AG08395 (cell line): Measurements from ENCODE around the gene CKS1B.

Source experiments
- DNase-seq: peaks from one replicate; pipeline ENCODE4 v3.0.0; 2012; ENCODE audit warnings: mixed read lengths, low spot score

The CKS1B gene

DNA sequence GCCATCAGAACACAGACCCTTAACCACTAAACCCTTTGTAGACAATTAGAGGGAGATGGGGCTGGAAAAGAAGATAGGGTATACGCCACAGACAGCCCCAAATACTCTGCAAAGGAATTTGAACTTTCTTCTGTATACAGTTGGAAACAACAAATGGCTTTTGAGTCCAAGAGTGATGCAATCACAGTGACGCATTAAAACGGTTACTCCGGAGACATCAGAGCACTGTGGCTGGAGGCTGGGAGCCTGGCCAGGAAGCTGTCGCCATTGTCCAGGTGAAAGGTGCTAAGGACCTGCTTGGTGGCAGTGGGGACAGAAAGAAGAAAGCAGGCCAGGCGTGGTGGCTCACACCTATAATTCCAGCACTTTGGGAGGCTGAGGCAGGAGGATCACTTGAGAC lies 12.8 kb downstream of the CKS1B start:
- no peak for DNase-seq

DNA sequence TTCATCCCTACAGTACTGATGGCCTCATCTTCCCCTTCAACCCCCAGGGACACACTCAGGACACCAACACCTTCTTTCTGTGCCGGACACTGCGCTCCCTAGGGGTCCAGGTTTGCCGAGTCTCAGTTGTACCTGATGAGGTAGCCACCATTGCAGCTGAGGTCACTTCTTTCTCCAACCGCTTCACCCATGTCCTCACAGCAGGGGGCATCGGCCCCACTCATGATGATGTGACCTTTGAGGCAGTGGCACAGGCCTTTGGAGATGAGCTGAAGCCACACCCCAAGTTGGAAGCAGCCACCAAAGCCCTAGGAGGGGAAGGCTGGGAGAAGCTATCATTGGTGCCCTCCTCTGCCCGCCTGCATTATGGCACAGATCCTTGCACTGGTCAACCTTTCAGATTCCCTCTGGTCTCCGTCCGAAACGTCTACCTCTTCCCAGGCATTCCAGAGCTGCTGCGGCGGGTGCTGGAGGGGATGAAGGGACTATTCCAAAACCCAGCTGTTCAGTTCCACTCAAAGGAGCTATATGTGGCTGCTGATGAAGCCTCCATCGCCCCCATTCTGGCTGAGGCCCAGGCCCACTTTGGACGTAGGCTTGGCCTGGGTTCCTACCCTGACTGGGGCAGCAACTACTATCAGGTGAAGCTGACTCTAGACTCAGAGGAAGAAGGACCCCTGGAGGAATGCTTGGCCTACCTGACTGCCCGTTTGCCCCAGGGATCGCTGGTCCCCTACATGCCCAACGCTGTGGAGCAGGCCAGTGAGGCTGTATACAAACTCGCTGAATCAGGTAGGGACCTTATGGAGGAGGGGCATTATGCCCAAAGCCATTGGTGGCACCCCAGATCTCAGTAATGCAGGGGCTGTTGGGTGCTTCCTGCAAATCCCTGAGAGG lies 13.8 kb downstream of the CKS1B start:
- DNase-seq, result no peak

DNA sequence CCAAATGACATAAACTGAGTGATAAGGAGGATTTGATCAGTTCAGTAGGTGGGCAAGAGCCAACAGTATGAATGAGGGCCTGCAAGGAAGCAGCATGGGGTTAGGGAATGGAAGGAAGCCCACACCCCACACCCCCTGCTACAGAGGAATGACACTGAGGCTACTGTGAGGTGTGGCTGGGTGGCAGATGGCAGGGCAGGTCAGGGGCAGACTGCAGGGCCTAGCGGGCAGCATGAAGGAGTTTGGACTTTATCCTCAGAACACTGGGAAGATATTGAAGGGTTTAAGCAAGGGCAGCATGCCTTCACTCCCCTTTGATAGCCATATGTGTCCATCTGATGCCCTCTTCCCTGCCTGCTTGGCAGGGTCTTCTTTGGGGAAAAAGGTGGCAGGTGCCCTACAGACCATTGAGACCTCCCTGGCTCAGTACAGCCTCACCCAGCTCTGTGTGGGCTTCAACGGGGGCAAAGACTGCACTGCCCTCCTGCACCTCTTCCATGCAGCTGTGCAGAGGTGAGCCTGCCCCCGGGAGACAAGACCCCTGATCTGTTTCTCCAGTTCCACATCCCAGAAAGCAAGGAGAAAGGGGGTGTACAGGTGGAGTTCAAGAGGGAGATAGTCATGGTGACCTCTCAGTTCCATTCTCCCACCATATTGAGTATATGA lies 14.8 kb downstream of the CKS1B start:
- DNase-seq, result no peak

DNA sequence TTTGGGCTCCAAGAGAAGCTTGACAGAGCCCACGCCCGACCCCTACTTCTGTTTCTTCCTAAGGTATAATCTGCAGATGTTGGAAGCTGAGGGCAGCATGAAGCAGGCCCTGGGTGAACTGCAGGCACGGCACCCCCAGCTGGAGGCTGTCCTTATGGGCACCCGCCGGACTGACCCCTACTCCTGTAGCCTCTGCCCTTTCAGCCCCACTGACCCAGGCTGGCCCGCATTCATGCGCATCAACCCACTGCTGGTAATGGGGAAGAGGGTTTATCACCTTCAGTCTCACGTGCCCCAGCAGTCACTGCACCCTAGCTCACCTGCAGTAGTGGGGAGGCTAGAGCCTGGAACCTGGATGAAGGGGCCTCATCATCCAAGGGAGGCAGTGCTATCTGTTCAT lies 15.8 kb downstream of the CKS1B start:
- DNase-seq, result no peak

DNA sequence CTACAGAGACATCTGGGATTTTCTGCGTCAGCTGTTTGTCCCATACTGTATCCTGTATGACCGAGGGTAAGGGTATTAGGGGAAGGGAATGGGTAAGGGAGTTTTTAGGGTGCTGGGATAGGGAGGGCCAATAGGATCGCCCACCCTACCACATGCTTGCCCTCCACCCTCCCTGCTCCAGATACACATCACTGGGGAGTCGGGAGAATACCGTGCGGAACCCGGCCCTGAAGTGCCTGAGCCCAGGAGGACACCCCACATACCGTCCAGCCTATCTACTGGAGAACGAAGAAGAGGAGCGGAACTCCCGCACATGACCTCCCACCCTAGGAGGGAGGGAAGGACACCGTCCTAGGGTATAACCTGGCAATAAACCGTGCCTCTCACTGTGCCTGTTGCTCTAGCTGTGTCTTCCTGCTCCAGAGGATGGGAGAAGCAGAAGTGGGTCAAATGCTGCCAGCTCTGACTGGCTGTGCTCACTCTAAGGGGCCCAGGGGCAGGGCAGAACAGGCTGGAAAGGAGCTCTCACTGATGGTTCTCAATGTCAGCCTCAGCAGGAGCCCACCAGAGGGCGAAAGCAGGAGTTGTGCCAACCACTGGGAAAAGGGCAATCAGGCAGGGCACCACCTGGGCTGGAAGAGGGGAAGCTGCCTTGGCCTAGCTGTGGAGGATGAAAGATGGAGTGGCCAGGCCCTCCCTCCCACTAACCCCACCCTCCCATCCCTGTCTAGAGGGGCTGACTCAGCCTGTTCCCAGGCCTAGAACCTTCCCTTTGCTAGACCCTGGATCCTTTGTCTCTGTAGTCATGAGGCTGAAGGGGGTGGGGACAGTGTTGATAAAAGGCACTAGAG lies 18.5 kb downstream of the CKS1B start:
- DNase-seq, result no peak

DNA sequence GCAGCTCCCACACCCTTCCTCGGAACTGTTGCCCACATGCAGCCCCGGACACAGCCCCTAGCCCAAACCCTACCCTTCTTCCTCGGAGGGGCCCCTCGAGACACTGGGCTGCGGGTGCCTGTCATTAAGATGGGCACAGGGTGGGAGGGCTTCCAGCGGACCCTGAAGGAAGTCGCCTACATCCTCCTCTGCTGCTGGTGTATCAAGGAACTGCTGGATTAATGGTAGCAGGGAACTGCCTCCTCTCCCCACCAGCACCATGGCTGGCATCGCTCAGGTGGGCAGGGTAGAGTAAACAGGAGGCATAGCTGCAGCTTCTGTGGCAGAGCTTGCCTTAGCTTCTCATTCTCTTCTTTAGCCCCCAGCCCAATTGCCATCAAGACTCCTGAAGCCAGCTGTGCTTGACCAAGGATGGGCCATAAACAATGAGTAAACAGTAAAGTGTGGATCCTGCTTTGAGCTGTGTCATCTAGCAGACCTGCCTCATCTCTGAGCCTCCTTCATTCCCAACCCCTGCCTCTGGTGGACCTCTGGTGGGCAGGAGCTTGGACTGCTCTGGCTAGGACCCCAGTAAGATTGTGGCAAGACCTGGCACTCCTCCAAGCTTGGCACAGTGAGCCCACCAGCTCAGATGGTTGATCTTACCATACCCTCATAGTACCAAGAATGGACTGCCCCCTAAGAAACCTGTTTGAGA lies 19.2 kb downstream of the CKS1B start, which contains the start of gene LENEP:
LENEP (plus strand) TSS at position 15 of the 697 bp plus-strand sequence; CDS start at position 37, 22 bp downstream.
- no peak for DNase-seq

DNA sequence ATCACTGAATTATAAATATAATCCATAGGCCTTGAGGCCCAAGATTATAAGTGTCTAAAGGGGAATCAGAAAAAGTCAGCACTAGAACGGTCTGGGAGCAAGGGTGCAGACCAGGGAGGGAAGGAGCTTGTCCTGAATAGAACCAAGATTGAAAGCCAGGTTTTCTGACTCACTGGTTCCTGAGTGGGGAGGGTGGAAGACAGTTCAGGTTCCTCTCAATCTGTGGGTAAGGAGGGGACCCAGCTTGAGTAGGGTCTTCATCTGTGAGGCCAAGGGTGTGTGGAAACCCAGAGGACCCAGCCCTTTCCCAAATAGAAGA lies 19.7 kb downstream of the CKS1B start:
- DNase-seq, result no peak

DNA sequence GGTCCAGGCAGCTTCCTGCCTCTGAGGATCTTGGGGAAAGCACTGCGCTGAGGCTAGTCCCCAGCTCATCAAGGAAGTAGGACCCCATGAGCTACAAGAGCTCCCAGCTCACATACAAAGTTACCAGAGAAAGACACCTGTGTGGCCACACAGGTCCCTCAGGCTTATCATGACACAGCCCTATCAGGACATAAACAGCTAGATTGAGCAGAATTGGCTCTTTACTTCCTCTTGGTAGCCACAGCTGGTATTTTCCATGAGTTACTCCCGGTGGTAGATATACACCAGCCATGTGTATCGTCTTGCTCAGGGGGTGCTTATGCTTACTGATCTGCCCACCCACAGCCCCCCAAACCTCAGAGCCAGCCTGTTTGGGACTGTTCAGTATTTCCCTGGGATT lies 20.1 kb downstream of the CKS1B start:
- no peak for DNase-seq

DNA sequence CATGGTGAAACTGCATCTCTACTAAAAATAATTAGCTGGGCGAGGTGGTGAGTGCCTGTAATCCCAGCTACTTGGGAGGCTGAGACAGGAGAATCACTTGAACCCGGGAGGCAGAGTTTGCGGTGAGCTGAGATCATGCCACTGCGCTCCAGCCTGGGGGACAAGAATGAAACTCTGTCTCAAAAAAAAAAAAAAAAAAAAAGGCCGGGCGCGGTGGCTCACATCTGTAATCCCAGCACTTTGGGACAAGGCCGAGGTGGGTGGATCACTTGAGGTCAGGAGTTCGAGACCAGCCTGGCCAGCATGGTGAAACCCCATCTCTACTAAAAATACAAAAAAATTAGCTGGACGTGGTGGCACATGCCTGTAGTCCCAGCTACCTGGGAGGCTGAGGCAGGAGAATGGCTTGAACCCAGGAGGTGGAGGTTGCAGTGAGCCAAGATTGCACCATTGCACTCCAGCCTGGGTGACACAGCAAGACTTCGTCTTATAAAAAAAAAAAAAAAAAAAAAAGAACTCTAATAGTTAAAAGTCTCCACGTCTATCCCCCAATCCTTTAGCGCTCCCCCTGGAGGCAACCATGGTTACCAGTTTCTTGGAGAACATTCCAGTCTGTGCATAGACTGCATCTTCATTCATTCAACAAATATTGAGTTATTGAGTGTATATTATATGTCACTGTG lies 21.0 kb downstream of the CKS1B start:
- DNase-seq, result peak; percentile 83

DNA sequence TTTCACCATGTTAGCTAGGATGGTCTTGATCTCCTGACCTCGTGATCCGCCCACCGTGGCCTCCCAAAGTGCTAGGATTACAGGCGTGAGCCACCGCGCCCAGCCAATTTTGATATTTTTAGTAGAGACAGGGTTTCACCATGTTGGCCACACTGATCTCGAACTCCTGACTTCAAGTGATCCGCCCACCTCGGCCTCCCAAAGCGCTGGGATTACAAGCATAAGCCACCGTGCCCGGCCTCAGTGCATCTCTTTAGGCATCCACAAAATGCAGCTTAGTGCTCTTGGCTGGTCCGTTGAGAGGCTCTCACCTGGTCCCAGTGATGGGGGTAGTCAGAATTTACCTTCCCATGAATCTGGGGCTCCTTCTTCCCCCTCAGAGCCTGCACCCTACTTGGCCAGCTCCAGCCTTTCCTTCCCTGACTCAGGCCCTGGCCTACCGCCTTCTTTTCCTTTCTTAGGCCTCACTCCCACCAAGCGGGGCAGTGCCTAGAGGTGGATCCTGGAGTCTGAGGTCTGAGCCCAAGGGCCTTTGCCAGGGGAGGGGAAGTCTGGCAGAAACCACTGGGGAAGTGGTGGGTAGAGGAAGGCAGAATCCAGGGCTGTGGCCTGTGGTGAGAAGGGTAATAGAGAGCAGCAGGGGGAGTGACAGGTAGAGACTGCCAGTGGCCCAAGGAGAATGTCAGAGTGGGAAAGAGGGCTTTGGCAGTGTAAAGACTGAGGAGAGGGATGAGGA lies 22.7 kb downstream of the CKS1B start:
- no peak for DNase-seq

DNA sequence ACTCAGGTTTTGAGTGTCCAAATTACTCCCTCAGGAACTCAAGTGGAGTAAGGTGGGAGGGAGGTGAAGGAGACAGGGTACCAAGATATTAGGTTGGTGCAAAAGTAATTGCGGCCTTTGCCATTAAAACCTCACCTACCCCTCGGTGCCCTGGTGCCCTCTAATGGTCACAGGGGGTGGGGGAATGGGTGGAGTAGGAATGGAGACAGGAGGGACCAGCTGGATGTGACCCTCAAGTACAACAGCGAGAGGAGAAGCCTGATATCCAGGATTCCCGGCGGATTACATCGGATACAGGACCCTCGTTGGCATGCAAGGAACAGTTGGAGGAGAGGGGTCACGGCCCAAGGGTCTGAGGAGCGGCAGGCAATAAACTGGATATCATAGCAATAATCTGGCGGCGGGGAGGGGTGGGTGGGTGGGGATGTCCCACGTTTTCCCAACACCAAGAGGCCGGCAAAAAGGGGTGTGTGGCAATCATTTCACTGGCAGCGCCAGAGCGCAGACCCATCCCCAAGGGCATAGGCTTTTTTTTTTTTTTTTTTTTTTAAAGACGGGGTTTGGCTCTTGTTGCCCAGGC lies 23.8 kb downstream of the CKS1B start:
- DNase-seq, result no peak

DNA sequence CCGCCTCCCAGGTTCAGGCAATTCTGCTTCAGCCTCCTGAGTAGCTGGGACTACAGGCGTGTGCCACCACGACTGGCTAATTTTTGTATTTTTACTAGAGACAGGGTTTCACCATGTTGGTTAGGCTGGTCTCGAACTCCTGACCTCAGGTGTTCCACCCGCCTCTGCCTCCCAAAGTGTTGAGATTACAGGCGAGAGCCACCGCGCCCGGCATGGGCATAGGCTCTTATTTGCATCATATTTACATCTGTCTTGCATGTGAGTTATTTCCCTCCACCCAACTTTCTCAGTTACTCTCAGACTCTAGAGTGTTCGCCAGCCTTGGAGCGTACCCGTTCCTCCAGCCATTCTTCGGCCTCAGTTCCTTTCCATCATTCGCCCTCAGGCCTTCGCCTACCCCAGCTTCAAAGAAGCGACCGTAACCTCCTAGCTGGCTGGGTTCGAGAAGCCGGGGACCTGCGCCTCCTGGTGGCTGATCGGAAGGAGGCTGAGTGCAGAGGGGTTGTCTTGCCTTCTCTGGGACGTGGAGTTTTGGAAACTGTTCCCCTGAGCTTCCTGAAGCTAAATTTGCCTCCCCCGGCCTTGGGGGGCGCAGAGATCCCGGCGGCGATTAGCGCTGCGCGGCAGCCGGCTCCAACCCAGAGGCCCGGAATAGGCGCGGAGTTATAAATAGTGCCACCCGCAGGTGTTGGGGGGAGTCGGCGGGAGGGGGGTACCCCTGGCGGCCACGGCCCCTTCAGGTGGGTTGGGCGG lies 24.5 kb downstream of the CKS1B start:
- DNase-seq, result peak; percentile 71

DNA sequence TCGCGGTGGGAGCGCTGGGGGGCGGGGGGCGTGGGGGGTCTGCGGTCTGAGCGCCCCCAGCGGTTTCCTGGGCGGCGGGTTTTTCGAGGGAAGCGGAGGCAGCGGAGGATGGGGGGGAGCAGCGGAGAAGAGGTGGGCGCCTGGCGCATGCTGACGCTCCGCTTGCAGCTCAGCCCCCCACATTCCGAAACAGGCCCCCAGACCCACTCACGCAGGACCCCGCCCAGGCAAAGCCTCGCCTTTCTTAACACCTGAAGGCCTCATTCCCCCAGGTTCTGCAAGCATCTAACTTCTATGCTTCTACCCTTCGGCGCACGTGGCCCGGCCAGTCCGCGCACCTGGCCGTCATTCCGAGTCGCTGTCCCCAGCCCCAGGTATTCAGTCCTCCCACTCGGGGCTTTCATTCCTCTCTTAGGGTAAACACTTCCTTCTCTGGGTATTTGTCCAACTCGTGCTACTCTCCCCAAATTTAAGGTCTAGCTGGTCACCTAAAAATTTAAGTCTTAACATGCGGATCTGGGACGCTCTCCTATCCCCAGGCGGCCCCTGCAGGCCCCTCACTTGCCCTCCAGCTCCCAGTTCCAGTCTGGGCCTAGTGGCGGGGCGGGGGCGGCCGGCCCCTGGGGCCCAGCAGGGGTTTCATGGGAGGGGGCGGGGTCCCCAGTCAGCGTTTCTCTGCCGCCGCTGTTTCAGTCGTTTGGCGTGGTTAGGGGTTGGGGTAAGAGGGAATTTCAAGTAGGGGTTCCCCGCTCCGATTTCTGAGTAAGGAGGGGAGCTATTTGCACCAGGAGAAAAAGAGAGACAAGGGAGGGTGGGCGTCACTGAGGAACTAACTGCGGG lies 25.3 kb downstream of the CKS1B start:
- DNase-seq, result no peak

DNA sequence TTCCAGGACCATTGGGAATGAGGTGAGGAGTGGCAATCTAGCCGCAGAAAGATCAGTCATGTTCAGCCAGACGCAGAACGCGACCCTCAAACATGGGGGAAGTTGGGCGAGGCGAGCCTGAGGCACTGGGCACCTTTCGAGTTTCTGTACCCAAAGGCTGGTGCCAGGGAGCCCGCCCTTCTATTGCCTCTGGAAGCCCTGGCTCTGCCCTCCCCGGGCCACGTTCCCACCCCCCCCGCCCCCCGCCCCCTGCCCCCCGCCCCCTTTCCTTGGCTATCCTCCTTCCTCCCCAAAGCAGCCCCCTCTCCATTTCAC lies 25.9 kb downstream of the CKS1B start:
- no peak for DNase-seq

DNA sequence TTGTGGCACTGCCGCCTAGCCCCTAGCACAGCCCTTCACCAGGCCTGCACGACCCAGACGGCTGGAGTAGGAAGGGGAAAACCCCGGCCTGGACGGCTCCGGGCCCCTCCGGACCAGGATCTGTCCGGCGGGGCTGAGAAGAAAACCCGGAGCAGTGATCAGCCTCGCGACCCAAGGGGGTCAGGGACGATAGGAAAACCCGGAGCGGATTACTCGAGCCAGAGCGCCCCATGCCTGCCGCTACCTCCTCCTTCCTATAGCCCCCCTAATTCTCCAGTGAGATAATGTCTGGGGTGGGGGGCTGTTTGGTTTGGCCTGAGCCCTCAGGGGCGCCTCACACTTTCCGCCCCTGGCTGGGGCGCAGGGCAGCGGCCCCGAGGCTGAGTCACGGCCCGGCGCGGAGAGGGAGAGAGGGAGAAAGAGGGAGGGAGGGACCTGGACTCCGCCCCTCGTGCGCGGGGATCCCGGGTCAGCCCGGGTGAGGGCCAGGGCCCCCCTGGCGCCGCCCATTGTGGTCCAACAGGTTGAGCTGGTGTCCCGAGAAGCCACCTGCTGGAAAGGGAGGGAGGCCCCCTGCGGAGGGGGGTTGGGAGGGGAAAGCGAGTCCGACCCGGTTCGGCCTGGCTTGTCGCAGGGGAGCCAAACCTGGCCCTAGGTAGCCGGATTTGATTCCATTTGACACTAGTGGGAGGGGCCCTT lies 26.4 kb downstream of the CKS1B start:
- peak; percentile 74 for DNase-seq

DNA sequence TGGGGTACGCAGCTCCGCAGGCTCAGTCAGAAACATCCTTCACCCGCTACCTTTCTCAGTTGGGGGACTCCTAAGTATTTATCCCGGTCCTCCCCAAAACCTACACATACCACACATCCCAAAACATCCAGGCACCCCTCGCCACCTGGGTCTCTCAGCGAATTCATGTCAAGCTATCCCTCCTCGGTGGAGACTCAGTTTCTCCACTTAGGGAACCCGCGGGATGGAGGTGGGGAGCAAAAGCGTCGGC lies 26.9 kb downstream of the CKS1B start:
- no peak for DNase-seq

DNA sequence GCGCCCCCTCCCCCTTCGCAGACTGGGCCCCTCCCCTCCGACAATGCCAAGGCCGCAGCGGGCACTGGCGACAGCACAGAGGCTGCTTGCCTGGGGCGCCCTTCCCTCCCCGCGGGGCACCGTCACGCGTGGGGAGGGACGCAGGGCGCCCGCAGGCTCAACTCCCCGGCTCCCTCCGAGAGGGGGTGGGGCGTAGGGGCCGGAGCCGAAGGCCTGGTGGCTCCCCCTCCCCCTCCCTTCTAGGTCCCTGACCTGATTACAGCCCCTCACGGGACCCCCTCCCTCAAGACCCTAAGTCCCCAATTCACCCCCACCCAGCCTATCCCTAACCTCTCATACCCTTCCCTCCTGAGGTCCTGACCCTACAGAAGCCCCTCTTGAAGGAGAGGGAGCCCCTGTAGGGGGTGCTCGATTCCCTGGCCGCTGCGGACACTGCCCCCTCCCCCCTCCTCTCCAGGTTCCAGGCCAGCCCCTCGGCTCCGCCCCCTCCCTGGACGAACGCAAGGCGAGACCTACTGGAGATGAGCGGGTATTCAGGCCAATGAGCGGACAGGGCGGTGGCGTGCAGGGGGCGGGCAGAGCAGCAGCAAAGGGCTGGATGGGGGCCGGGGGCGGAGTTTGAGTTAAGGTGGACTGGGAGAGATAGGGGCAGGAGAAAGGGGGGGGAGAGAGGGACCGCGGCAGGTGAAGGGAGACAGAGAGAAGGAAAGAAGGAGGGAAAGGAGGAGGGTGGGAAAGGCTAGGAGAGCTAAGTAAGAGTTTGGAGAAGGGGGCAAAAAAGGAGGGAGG lies 27.4 kb downstream of the CKS1B start:
- DNase-seq, result peak; percentile 99
